Measurements from ENCODE around the gene CUL4B.

DNA sequence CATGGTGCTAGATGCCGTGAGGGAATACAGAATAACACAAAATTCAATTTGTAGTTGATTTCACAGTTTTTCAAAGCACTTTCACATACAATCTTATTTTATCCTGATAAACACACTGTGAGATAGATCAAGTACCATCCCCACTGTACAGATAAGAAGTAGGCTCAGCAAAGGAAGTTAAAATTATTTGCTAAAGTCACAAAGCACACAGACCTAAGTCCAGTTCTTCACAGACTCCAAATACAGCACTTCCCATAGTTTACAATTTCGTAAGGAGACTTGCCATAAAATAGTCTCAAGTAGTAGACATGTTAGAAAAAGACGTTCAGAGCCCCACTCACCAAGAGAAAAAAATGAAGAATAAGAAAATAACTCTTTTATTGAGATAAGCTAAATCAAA is 7.8 kb upstream of the CUL4B start:
- TF ChIP-seq CTCF (IDR thresholded peaks at IDR 0.05) (no peak), POLR2A (IDR thresholded peaks at IDR 0.05) (no peak), POLR2AphosphoS5 (IDR thresholded peaks at IDR 0.05) (no peak), EP300 (IDR thresholded peaks at IDR 0.05) (no peak)
